Ishikawa (cell line): ENCODE results near the gene PRKCE.

ENCODE experiments used
- CEBPB ChIP-seq: IDR thresholded peaks from 2 replicates; pipeline ENCODE4 v1.6.1; 2012
- CREB1 ChIP-seq: IDR thresholded peaks from 2 replicates; pipeline ENCODE4 v1.6.1; 2012; ENCODE audit warnings: low read depth
- EGR1 ChIP-seq: IDR thresholded peaks from 2 replicates; pipeline ENCODE4 v1.6.1; 2012
- EP300 ChIP-seq: IDR thresholded peaks from 2 replicates; pipeline ENCODE4 v1.6.1; 2012; ENCODE audit warnings: borderline replicate concordance
- FOXM1 ChIP-seq: IDR thresholded peaks from 2 replicates; pipeline ENCODE4 v1.6.1; 2012; ENCODE audit warnings: low read depth, borderline replicate concordance
- NFIC ChIP-seq: IDR thresholded peaks from 2 replicates; pipeline ENCODE4 v1.6.1; 2012
- RAD21 ChIP-seq: IDR thresholded peaks from 2 replicates; pipeline ENCODE4 v1.6.1; 2012; ENCODE audit warnings: low read depth
- TAF1 ChIP-seq: IDR thresholded peaks from 2 replicates; pipeline ENCODE4 v1.6.1; 2012; ENCODE audit warnings: low read depth, mild to moderate bottlenecking
- TCF12 ChIP-seq: IDR thresholded peaks from 2 replicates; pipeline ENCODE4 v1.6.1; 2012; ENCODE audit warnings: low read depth
- TEAD4 ChIP-seq: IDR thresholded peaks from 2 replicates; pipeline ENCODE4 v1.6.1; 2012
- YY1 ChIP-seq: IDR thresholded peaks from 2 replicates; pipeline ENCODE4 v1.6.1; 2012; ENCODE audit warnings: low read depth
- ZBTB7A ChIP-seq: IDR thresholded peaks from 2 replicates; pipeline ENCODE4 v1.6.1; 2012; ENCODE audit warnings: low read depth
- TF ChIP-seq, protein P1 (sequence below): IDR thresholded peaks from 2 replicates; pipeline ENCODE4 v1.6.1; 2012; ENCODE audit warnings: low read depth, mild to moderate bottlenecking
- TF ChIP-seq, protein P2 (sequence below): IDR thresholded peaks from 2 replicates; pipeline ENCODE4 v1.6.1; 2012
- TF ChIP-seq, protein P3 (sequence below): IDR thresholded peaks from 2 replicates; pipeline ENCODE4 v1.6.1; 2012

The PRKCE gene

DNA sequence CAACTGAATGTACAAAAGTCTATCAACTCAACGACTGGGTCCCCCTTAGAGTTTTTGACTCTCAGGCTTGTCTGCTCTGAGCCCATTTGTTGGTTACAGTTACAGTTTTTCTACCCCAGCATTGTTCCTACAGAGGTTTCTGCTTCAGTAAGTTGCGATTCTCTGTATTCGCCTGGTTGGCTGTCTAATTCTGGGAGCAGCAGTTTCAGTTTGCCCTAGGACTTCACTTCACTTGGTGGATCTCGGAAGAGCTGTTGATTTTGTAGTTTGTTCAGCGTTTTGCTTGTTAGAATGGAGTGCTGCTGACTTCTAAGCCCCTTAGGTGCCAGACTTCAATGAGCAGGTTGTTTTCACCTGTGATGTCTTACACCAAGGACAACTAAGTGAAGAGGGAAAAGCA lies 349.2 kb downstream of the PRKCE start:
- TF ChIP-seq CEBPB (no peak), TCF12 (no peak), TEAD4 (no peak), ZBTB7A (no peak), EGR1 (no peak), EP300 (no peak), NFIC (no peak), CREB1 (no peak), RAD21 (no peak), TAF1 (no peak), FOXM1 (no peak), YY1 (no peak)
- TF ChIP-seq, protein P1, sequence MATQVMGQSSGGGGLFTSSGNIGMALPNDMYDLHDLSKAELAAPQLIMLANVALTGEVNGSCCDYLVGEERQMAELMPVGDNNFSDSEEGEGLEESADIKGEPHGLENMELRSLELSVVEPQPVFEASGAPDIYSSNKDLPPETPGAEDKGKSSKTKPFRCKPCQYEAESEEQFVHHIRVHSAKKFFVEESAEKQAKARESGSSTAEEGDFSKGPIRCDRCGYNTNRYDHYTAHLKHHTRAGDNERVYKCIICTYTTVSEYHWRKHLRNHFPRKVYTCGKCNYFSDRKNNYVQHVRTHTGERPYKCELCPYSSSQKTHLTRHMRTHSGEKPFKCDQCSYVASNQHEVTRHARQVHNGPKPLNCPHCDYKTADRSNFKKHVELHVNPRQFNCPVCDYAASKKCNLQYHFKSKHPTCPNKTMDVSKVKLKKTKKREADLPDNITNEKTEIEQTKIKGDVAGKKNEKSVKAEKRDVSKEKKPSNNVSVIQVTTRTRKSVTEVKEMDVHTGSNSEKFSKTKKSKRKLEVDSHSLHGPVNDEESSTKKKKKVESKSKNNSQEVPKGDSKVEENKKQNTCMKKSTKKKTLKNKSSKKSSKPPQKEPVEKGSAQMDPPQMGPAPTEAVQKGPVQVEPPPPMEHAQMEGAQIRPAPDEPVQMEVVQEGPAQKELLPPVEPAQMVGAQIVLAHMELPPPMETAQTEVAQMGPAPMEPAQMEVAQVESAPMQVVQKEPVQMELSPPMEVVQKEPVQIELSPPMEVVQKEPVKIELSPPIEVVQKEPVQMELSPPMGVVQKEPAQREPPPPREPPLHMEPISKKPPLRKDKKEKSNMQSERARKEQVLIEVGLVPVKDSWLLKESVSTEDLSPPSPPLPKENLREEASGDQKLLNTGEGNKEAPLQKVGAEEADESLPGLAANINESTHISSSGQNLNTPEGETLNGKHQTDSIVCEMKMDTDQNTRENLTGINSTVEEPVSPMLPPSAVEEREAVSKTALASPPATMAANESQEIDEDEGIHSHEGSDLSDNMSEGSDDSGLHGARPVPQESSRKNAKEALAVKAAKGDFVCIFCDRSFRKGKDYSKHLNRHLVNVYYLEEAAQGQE, result no peak
- TF ChIP-seq, protein P2, sequence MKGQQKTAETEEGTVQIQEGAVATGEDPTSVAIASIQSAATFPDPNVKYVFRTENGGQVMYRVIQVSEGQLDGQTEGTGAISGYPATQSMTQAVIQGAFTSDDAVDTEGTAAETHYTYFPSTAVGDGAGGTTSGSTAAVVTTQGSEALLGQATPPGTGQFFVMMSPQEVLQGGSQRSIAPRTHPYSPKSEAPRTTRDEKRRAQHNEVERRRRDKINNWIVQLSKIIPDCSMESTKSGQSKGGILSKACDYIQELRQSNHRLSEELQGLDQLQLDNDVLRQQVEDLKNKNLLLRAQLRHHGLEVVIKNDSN, result no peak

DNA sequence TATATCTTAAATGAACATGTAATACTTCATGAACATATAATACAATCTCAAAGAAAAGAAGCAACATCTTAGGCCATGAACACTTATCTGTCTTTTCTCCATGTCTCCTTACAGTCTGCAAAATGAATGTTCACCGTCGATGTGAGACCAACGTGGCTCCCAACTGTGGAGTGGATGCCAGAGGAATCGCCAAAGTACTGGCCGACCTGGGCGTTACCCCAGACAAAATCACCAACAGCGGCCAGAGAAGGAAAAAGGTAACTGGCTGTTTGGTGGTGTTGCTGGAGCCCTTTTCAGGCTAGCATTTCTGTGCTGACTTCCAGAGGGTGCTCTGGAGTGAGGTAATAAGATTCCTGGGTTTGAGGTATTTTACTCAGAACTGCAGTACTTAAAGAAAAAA lies 349.8 kb downstream of the PRKCE start:
- TF ChIP-seq EP300 (no peak), EGR1 (no peak), FOXM1 (no peak), YY1 (no peak), CREB1 (no peak), NFIC (no peak), TEAD4 (no peak), TCF12 (no peak), RAD21 (no peak), ZBTB7A (no peak), TAF1 (no peak), CEBPB (no peak)
- TF ChIP-seq, protein P3, sequence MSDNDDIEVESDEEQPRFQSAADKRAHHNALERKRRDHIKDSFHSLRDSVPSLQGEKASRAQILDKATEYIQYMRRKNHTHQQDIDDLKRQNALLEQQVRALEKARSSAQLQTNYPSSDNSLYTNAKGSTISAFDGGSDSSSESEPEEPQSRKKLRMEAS, result no peak
- TF ChIP-seq, protein P2, result no peak
- TF ChIP-seq, protein P1, result no peak

DNA sequence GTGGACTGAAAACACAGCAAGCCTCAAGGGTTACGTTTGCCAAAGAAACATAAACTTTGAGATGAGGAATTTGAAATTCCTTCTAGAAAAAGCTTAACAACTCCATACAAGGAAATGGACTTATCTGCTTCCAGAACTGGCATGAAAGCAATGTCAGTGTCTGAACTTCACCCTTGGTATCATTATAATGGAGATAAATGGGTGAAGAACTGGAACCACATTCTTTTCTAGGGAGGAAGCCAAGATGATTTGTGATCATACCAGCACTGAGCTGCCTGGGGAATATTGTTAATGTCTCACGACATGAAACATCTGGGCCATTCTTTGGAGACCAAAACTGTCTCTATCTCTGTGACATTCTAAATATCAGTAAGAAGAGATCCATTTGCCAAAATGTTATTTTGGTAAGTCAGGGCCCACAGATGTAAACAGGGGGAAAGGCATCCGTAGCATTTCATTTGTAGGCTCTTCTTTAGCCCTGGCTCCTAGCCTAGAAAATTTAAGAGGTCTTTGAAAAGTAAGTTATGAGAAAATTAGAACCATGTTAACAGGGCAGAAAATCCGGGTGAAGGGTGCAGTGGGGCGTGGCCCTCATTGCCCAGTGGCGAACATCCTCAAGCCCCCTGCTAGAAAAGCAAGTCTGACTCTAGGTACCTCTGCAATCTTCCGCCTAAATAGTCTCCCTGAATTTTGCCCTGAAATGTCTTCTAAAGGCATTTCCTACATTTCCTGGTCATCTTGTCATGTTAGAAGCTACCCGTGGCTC lies 350.4 kb downstream of the PRKCE start:
- TF ChIP-seq, protein P2, result no peak
- TF ChIP-seq ZBTB7A (no peak), YY1 (no peak), NFIC (no peak), CEBPB (no peak), EP300 (no peak)
- TF ChIP-seq, protein P3, result no peak

DNA sequence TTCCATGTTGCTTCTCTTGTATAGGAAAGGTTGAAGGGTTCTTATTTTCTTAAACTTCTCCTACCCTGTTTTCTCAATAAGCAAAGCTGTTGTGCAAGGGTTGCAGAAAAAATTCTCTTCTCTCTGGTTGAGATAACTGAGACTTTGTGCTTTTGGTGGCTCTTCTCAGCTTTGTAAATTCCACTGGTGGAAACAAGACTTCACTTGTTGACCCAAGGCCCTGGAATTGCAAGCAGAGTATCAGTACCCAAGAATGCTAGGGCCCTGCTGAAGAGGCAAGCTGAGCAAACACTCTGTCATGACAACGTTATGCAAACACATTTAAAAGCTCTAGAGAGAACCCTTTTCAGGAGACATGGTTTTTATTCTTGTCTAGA lies 351.0 kb downstream of the PRKCE start:
- no peak for TF ChIP-seq NFIC
- TF ChIP-seq, protein P3, result no peak
- no peak for TF ChIP-seq CREB1
- no peak for TF ChIP-seq ZBTB7A
- no peak for TF ChIP-seq EP300
- no peak for TF ChIP-seq TCF12
- no peak for TF ChIP-seq TAF1
- TF ChIP-seq FOXM1, result no peak
- TF ChIP-seq CEBPB, result no peak

DNA sequence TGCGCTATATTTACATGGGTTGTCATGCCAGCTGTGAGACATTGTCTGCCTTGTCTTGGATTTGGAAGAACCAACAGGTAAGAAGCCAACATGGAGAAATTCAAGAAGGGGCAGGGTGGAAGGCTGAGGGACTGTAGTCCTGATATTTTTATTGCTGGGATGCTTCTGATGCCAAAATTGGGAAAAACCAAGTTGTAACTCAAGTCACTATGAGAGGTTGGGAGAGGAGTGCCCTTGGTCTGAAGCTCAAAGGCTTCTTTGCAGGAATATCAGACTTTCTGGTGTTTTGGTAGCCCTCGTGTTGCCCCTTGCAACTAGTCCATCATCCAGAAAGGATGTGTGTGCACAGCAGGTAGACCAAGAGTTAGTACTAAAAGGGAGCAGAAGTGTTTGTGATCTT lies 351.5 kb downstream of the PRKCE start:
- TF ChIP-seq ZBTB7A (no peak), EP300 (no peak), EGR1 (no peak), FOXM1 (no peak), TAF1 (no peak), NFIC (no peak), TEAD4 (no peak), CEBPB (no peak), YY1 (no peak), TCF12 (no peak), RAD21 (no peak), CREB1 (no peak)
- TF ChIP-seq, protein P3, result no peak
- TF ChIP-seq, protein P2, result no peak
- TF ChIP-seq, protein P1, result no peak
